ENCODE data around the gene PCSK9.

DNA sequence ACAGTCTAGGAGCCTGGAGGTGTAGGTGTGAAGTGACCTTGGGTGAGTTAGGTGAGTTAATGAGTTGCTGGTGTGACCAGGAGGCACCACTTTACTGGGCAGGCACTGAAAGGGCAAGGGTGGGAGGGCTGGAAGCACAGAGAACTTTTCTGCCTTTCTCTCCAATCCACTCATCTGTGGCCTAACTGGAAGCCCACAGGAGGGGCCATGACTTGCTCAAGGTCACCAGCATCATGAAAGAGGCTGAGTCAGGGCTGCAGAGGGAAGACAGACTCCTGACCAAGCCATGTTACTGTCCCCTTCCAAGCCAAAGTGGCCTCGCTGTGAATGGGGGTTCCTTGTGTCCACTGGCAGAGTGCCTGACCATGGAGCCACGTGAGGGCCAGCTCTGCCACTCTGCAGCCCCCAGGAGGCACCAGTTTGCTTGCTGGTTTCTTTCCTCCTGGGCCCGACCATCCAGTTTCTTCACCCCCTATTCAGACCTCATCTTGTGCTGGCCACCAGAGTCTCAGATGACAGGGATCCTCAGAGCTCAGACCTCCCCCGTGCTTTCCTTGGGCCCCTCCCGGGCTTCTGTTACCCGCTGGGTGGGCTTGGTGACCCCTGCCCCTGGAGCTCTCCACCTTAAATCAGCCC lies 44.9 kb upstream of the PCSK9 start:
- no peak for TF ChIP-seq CTCF (IDR thresholded peaks at IDR 0.05)
- no peak for TF ChIP-seq POLR2A (IDR thresholded peaks at IDR 0.05)

Measured in thyroid gland (tissue), 4 donors.